NCI-H82 treated with DMSO at 0.1 percent for 48 hours (cell line): ENCODE results near the gene EVX1.

Experiments used
- DNase-seq: peaks from one replicate; lab custom pipeline; 2025; ENCODE audit not compliant: unreplicated experiment; lab: John Stamatoyannopoulos, UW

EVX1 gene

DNA sequence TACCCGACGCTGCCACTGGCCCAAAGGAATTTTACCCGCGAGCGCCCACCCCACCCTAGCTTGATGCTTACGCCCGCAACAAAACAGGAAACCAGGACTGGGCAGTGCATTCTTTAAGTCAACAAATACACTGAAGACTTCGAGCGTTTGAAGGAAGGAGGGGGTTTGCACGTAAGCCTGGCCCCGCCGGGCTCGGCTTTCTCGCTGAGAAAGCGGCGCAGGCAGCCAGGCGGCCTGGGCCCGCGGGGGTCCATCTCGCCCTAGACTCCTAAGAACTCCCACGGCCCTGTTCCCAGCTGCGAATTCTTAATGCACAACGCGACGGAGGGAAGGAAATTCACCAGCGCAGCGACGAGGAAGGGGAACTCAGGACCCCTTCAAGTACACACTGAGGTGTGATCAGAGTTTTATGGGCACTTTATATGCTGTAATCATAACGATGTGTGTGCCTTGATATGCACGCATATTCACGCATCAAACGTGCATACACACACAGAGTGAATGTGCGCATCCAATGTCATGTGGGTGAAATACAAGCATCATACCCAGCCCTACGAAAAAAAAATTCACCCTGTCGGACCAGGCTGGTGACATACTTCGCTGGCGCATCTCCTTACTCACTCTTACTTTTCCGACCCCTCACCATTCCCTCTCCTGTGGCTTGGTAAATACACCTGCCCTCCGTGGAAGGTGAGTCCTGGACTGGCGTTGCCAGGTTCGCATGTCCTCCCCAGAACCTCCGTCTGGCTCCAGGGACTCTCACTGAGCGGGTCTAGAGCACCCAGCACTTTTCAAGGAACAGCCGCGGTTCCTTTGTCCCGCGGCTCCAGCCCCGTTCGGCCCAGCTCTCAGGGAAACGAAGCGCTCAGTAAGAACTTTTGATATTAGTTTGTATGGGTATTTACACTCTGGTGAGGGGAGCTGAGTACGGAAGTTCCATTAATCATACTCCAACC lies 37.0 kb upstream of the EVX1 start:
- DNase-seq, result no peak

DNA sequence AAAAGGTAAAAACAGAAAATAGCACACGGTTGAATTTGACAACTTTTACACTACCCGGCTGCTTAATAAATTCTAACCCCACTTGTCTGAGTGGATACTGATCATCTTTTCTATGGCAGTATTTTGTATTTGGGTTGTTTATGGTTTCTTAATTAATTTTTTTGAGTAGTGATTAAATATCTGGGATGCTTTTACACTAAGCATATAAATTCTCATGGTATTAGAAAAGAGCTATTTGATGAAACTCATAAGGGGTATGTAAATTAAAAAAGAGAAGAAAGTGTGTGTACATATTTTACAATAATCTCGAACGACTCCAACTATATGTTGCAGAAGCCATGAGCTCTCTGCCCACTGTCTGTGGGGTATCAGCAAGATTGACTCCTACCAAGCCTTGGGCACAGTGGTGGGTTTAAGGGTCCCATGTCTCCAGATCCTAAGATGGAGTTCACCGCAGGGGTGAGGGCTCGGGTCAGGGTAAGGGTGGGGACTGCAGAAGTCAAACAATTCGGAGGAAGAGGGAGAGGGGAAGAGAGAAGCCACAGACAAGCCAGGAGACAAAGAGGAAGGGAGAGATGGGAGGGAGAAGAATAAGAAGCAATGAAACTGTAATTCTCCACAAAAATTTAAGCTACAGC lies 35.1 kb upstream of the EVX1 start:
- no peak for DNase-seq

DNA sequence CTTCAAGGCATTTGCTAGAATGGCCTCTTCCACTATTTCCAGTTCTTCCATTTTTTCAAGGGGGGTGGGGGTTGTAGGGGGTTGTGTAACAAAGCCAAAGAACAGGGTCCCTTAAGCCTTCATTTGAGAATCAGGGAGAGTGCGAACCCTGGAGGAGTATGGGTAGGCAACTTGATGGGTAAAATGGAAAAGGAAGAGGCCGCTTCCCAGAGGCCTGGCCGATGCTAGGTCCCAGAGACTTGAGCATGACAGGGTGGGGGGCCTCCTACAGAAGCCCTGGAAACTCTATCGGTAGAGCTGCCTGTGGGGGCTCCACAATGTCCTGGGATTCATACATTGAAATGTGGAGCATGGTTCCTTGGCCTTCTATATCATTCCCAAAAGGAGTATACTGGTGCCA lies 33.6 kb upstream of the EVX1 start:
- no peak for DNase-seq

GRCh38 chr7:27209933-27210440 lies 32.6 kb upstream of the EVX1 start:
- DNase-seq, result no peak

DNA sequence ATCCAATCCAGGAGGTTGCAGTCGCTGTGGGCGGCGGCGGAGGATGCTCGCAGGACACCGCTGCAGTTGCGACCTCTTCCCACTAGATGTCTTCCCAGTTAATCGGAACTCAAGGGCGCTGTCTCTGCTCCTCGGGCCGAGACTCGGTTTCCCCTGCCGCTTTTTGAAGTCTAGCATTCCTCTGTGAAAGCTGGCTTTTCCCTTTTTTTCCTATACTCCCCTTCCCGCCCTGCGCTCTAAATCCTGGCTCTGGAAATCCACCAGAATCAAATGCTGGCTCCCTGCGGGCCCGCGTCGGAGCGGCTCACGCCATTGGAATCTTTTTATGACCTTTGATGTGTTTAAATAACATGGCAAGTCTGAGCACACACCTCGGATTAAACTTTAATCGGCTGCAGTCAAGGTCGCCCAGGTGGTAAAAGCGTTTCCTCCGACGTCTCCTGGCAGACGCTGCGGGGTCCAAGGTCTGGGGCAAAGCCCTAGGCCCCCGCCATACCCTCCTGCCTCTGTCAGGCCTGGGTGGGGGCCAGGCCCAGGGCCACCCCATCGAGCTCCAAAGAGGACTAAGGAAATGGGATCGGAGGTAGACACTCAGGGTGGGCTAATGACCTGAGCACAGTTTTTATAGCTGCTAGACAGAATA lies 32.0 kb upstream of the EVX1 start:
- peak; percentile 37 for DNase-seq

- no peak for DNase-seq
These were observed 31.5 kb upstream of the EVX1 start for GRCh38 chr7:27211084-27211446.

- no peak for DNase-seq
These were observed 30.8 kb upstream of the EVX1 start for GRCh38 chr7:27211764-27212204.

- DNase-seq, result no peak
These were observed 29.8 kb upstream of the EVX1 start for GRCh38 chr7:27212497-27213432.

GRCh38 chr7:27213433-27214238 lies 29.0 kb upstream of the EVX1 start:
- DNase-seq, result no peak

GRCh38 chr7:27214239-27214950 lies 28.2 kb upstream of the EVX1 start:
- DNase-seq, result no peak

DNA sequence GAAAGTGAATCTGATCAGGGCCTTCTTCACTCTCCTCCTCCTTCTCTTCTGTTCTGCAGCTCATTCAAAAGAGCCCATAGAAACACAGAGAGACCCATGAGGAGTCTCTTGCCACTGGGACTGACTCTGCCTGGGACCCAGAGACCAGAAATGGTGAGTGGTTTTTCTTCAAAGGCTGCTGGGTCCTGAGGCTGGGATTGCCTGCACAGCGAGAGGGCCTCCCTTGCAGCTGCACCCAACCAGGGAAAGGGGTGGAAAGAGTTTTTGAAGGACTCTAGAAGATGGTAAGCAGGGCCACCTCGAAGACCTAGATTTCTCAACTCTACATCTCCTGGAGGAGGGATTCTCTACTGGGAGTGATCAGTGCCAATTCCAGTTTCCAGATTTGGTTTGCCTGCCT lies 27.2 kb upstream of the EVX1 start:
- no peak for DNase-seq

- no peak for DNase-seq
These were observed 24.7 kb upstream of the EVX1 start for GRCh38 chr7:27217951-27218350.

DNA sequence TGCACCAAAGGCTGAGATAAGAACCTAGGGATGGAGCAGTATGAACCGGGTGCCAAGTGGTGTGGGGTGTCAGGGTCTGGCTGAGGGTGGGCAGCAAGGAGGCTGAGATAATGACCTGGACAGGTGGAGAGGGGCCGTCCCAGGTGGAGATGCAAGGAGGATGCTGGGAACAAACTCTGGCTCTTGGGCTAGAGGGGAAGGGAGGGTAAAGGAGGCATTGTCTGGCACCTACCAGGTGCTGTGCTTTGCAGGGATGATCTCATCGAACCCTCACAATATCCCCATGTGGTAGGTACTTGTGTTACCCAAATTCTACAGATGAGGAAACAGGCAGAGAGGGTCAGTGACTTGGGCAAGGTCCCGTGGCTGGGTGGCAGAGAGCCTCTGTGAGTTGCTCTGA lies 22.8 kb upstream of the EVX1 start:
- no peak for DNase-seq

- no peak for DNase-seq
These were observed 22.1 kb upstream of the EVX1 start for GRCh38 chr7:27220440-27220955.

- no peak for DNase-seq
These were observed 21.3 kb upstream of the EVX1 start for GRCh38 chr7:27221201-27221797.

DNA sequence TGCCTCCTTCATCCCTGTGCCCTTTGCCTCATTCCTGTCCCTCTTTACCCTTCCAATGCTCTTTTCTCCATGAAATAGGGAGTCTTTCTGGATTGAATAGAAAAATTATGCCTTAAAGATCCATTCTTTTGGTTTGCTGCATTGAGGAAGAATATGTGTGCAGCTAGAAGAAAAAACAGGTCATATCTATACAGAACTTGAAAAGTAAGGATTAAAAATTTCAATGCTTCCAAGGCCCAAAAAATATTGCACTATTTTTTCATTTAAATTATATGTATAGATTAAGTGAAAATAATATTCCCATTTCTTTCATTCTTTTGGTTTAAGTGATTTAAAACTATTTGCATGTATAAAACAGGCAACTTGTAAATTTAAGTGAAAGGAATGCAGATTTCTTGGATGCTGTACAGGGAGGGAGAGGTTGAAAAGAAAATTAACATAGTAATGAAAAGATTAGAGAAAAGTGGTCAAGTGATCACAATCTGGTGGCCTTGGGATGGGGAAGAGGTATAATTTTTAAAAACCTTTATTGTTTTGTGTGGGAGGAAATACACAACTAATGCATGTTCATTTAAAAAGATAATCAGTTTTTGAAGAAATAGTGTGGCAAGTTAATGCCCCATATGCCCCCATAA lies 18.5 kb upstream of the EVX1 start:
- DNase-seq, result no peak

DNA sequence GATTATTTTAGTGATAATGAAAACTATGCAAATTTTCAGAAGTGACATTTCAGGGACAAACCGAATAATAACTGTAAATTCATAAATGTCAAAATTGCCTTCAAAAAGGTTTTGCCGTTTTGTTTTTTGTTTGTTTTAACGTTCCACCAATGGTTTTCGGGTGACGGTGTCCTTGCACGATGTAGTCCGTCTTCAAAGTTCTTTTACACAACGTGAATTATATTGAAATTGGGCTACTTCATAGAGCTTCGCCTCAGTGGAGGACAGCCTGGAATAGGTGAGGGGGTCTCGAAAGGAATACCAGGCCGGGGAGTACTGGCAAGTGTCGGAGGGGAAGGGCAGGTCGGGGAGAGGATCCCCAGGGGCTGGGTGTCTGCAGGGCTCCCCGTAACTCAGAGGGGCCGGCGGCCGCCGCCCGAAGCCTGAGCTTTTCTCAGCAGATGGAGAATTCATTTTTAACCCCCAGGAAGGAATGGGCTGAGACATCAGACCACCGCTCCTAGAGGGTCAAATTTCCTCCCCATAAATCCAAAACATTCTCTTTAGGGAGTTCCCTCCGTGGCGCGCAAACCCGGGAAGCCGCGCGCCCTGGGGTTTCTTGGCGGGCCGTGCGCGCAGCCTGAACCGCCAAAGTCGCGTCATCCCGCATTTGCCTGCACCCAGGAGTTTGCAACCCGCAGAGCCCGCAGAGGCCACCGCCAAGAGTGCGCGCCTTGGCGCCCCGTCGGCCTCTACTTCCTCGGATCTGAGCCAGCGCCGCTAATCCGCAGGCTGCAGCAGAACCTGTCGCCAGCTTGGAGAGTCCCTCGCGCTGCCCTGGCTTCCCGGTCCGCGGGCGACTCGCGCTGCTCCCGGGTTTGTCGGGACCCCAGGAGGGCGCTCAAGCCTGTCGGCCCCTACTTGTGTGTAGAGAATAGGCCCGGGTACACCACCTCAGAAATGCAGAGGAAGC lies 17.3 kb upstream of the EVX1 start:
- DNase-seq, result no peak
